Measurements from ENCODE around the gene ADAMTS19.

- TF ChIP-seq XRCC5 (IDR thresholded peaks at IDR 0.05; ENCODE audit: low read depth, low read length) (no peak), GATA2 (CRISPR knock-in tag; IDR thresholded peaks at IDR 0.05) (no peak), MAFK (IDR thresholded peaks at IDR 0.05; ENCODE audit: low read length) (no peak), CTCF (IDR thresholded peaks at IDR 0.05 in 2 of 3, conservative IDR thresholded peaks at IDR 0.05 in 1 of 3; ENCODE audit: insufficient read depth in 2 of 3, low read depth in 1 of 3, low read length in 3 of 3) (no peak), PHB2 (IDR thresholded peaks at IDR 0.05; ENCODE audit: low read depth) (no peak)
Measured at GRCh38 chr5:129459450-129459776, 685 bp upstream of the ADAMTS19 start.

Data from K562 (cell line).